Measurements from ENCODE around the gene HMCN1.

DNA sequence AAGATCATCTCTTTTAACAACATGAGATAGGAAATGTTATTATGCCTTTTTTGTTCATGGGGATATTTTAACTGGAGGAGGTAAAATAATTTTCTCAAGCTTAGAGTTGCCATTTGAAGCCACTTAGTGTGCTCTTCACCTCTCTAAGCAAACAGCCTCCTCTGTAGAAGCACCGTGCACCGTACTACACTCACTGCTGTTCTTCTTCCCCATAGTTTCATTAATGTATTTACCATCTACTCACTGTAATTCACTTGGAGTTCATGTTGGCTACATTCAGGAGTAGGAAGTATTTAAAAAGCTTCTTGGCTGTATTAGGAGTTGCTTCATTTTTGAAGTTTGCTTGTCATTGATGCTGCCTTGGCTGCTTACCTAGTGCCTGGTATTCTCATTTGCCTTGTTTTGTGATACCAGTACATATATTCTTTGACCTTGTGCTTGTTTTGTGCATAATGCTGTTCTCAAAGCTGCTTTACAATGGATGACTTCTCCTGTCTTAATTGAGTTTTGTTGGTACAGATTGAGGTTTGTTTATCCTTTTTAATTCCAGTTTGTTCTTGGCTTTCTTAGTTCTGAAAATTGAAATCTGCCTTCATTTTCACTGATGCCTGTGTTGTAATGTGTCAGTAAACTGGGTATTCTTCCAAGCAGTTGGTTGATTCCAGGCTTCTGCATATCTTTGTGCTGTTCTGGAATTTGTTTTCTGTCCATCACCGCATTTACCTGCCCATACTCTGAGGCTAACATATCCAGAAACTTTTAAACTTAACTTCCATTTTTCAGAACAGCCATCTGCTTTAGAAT, 240.4 kb downstream of the HMCN1 start:
- TF ChIP-seq, protein P1, sequence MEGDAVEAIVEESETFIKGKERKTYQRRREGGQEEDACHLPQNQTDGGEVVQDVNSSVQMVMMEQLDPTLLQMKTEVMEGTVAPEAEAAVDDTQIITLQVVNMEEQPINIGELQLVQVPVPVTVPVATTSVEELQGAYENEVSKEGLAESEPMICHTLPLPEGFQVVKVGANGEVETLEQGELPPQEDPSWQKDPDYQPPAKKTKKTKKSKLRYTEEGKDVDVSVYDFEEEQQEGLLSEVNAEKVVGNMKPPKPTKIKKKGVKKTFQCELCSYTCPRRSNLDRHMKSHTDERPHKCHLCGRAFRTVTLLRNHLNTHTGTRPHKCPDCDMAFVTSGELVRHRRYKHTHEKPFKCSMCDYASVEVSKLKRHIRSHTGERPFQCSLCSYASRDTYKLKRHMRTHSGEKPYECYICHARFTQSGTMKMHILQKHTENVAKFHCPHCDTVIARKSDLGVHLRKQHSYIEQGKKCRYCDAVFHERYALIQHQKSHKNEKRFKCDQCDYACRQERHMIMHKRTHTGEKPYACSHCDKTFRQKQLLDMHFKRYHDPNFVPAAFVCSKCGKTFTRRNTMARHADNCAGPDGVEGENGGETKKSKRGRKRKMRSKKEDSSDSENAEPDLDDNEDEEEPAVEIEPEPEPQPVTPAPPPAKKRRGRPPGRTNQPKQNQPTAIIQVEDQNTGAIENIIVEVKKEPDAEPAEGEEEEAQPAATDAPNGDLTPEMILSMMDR (IDR thresholded peaks at IDR 0.05; ENCODE audit: low read depth, low read length), result no peak
- TF ChIP-seq, protein P2, sequence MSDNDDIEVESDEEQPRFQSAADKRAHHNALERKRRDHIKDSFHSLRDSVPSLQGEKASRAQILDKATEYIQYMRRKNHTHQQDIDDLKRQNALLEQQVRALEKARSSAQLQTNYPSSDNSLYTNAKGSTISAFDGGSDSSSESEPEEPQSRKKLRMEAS (IDR thresholded peaks at IDR 0.05; ENCODE audit: low read depth, low read length), result no peak
- no peak for TF ChIP-seq MYC (IDR thresholded peaks at IDR 0.05; ENCODE audit: low read depth, low read length)
